IMR-90 (cell line): ENCODE data around the gene BAIAP2L1. TPM values are rescaled to one million over a fixed set of nuclear protein-coding genes. Genes with fewer than 3 reads are reported as not detected.
"Not testable (repeated sequence)": the region's sequence is repeated elsewhere in the genome, so short reads cannot be mapped to it uniquely, and the experiment has no call there.

Experiments
- ATAC-seq: fragments of 200-7000 bp; cut with Tn5 transposase; 2 replicates; pipeline ENCODE4 v1.9.1; 2020; ENCODE audit warnings: low read depth, mild to moderate bottlenecking, moderate library complexity
- BruUV-seq: library from RNA; stranded (reverse); fragments of 400-500 nt; replicated peaks from 2 replicates; lab custom pipeline; 2021; lab: Mats Ljungman, UMichigan
- CTCF ChIA-PET: fragments of 300-600 bp; formaldehyde crosslinking; extraction: SDS; loops from one replicate; lab custom pipeline; 2021; ENCODE audit warnings: antibody characterized with exemption; lab: Yijun Ruan, JAX
- POLR2A ChIA-PET: fragments of 300-600 bp; sonication (Branson Sonifier 250); formaldehyde crosslinking; loops from one replicate; lab custom pipeline; 2022; ENCODE audit warnings: antibody characterized with exemption; ENCODE audit not compliant: unreplicated experiment; lab: Charles Lee
- DNase-seq: peaks from one replicate; pipeline ENCODE4 v3.0.0; 2013
- H2AFZ ChIP-seq: replicated peaks from 2 replicates; pipeline ENCODE3; 2013; ENCODE audit warnings: low read length, mild to moderate bottlenecking; ENCODE audit not compliant: poor library complexity
- H2AK5ac ChIP-seq: 2 replicates; pipeline ENCODE4 v1.6.1; 2013; ENCODE audit warnings: low read depth, low read length, inconsistent platforms
- H2AK9ac ChIP-seq: replicated peaks from 2 replicates; pipeline ENCODE3; 2013; ENCODE audit warnings: mild to moderate bottlenecking, low read depth, low read length, moderate library complexity; ENCODE audit not compliant: poor library complexity
- H2BK120ac ChIP-seq: 2 replicates; pipeline ENCODE4 v1.6.1; 2013; ENCODE audit warnings: low read depth, low read length, inconsistent platforms
- H2BK15ac ChIP-seq: 3 replicates; pipeline ENCODE4 v1.6.1; 2013; ENCODE audit warnings: low read depth, low read length, inconsistent platforms
- H2BK20ac ChIP-seq: 2 replicates; pipeline ENCODE4 v1.6.1; 2013; ENCODE audit warnings: low read depth, mild to moderate bottlenecking, inconsistent platforms, low read length, moderate library complexity
- H2BK5ac ChIP-seq: 2 replicates; pipeline ENCODE4 v1.6.1; 2013; ENCODE audit warnings: mild to moderate bottlenecking, low read depth, low read length, inconsistent platforms; ENCODE audit not compliant: poor library complexity, severe bottlenecking
- H3K14ac ChIP-seq: replicated peaks from 2 replicates; pipeline ENCODE4 v1.6.1; 2013; ENCODE audit warnings: low read depth, low read length, inconsistent platforms
- H3K18ac ChIP-seq: 2 replicates; pipeline ENCODE4 v1.6.1; 2013; ENCODE audit warnings: low read depth, low read length, control low read depth
- H3K23ac ChIP-seq: 2 replicates; pipeline ENCODE4 v1.6.1; 2013; ENCODE audit warnings: low read depth, low read length, inconsistent platforms
- H3K27ac ChIP-seq: 2 replicates; pipeline ENCODE4 v1.5.1; 2013; ENCODE audit warnings: mild to moderate bottlenecking, control low read depth, low read length; ENCODE audit not compliant: insufficient read depth
- H3K27me3 ChIP-seq: 2 replicates; pipeline ENCODE4 v1.6.1; 2013; ENCODE audit warnings: low read length; ENCODE audit not compliant: control insufficient read depth, insufficient read depth
- H3K36me3 ChIP-seq: 2 replicates; pipeline ENCODE4 v1.6.1; 2013; ENCODE audit warnings: low read length, mixed read lengths; ENCODE audit not compliant: control insufficient read depth, insufficient read depth
- H3K4ac ChIP-seq: 2 replicates; pipeline ENCODE4 v1.6.1; 2013; ENCODE audit warnings: low read depth, low read length, inconsistent platforms
- H3K4me1 ChIP-seq: 2 replicates; pipeline ENCODE4 v1.6.1; 2013; ENCODE audit warnings: low read length, mixed read lengths; ENCODE audit not compliant: control insufficient read depth, insufficient read depth
- H3K4me2 ChIP-seq: 2 replicates; pipeline ENCODE4 v1.6.1; 2013; ENCODE audit warnings: low read depth, mild to moderate bottlenecking, control low read depth, low read length, moderate library complexity
- H3K4me3 ChIP-seq: 2 replicates; pipeline ENCODE4 v1.5.1; 2013; ENCODE audit warnings: low read depth, mild to moderate bottlenecking, control low read depth, low read length, moderate library complexity; ENCODE audit not compliant: insufficient read depth
- H3K56ac ChIP-seq: 2 replicates; pipeline ENCODE4 v1.6.1; 2013; ENCODE audit warnings: low read length, inconsistent platforms; ENCODE audit not compliant: insufficient read depth; ENCODE audit errors: extremely low read depth
- H3K79me1 ChIP-seq, 2 experiments: 2 replicates each; pipeline ENCODE4 v1.6.1; 2013; ENCODE audit warnings: low read length in 2 of 2, inconsistent platforms in 1 of 2, low read depth in 1 of 2
- H3K9ac ChIP-seq: 2 replicates; pipeline ENCODE4 v1.6.1; 2013; ENCODE audit warnings: low read depth, low read length, control low read depth
- H3K9me1 ChIP-seq: 2 replicates; pipeline ENCODE4 v1.6.1; 2013; ENCODE audit warnings: low read length, inconsistent platforms; ENCODE audit not compliant: insufficient read depth
- H3K9me3 ChIP-seq: 2 replicates; pipeline ENCODE4 v1.6.1; 2013; ENCODE audit warnings: low read length; ENCODE audit not compliant: control insufficient read depth, insufficient read depth
- H4K20me1 ChIP-seq: 2 replicates; pipeline ENCODE4 v1.6.1; 2013; ENCODE audit warnings: low read length, inconsistent platforms; ENCODE audit not compliant: insufficient read depth
- H4K5ac ChIP-seq: 2 replicates; pipeline ENCODE4 v1.6.1; 2013; ENCODE audit warnings: mild to moderate bottlenecking, low read depth, low read length, control low read depth
- H4K8ac ChIP-seq, 2 experiments: 2 replicates each; pipeline ENCODE4 v1.6.1; 2013; ENCODE audit warnings: low read depth in 2 of 2, low read length in 2 of 2, control low read depth in 1 of 2, inconsistent platforms in 1 of 2
- H4K91ac ChIP-seq: 2 replicates; pipeline ENCODE4 v1.6.1; 2013; ENCODE audit warnings: low read depth, low read length, inconsistent platforms; ENCODE audit not compliant: insufficient read depth
- WGBS, 2 experiments: methylation state at CpG; one replicate each; pipeline versions ENCODE4 v1.1.5 to v1.1.7; 2013; ENCODE audit warnings: missing lambda C conversion rate in 2 of 2; ENCODE audit not compliant: insufficient read length in 1 of 2; ENCODE audit errors: extremely low coverage in 2 of 2; 5-methylcytosine and 5-hydroxymethylcytosine counted together
- dilution Hi-C: fragments of 300-500 bp; cut with HindIII; formaldehyde crosslinking; loops from one replicate; pipeline ENCODE4 v1.14.3; 2018; ENCODE audit warnings: low sequenced_read_pairs; ENCODE audit not compliant: unreplicated experiment
- in situ Hi-C: fragments of 300-500 bp; cut with MboI; formaldehyde crosslinking; loops from 3 replicates; pipeline ENCODE4 v1.14.3; 2019; ENCODE audit warnings: low sequenced_read_pairs, inconsistent platforms, mixed read lengths
- intact Hi-C: fragments of 100-400 bp; cut with micrococcal nuclease; formaldehyde crosslinking; loops from 2 replicates; pipeline ENCODE4 v1.10.0; 2022
- polyA plus RNA-seq, 3 experiments: library from polyadenylated mRNA; depleted of rRNA; stranded (reverse); fragments of >200 nt; gene quantifications; 2 replicates each; pipeline ENCODE4 v1.2.3, GENCODE V29; 2012; ENCODE audit warnings: low replicate concordance in 1 of 3
- total RNA-seq: library from RNA; depleted of rRNA; stranded (reverse); fragments of >200 nt; gene quantifications from 2 replicates; pipeline ENCODE4 v1.2.3, GENCODE V29; 2012

BAIAP2L1 gene
- total and polyA plus RNA-seq, 2 of the 4 experiments (the other 2 are of a cell fraction): 2.2 to 6.0 TPM

DNA sequence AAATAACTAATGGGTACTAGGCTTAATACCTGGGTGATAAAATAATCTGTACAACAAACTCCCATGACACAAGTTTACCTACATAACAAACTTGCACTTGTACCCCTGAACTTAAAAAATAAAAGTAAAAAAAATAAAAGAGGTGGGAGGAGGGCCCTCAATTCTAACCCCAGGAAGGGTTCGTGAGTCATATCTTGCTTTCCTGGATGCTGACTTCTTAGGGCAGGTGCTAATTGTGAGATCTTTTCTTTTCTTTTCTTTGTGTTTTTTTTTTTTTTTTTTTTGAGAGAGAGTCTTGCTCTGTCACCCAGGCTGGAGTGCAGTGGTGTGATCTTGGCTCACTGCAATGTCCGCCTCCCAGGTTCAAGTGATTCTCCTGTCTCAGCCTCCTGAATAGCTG, 40.1 kb upstream of the BAIAP2L1 start:
- H4K8ac ChIP-seq, CTCF ChIA-PET, intact Hi-C loops, H3K9ac ChIP-seq, BruUV-seq, H3K23ac ChIP-seq, H2BK20ac ChIP-seq, POLR2A ChIA-PET, H3K36me3 ChIP-seq, H4K5ac ChIP-seq, H3K4me2 ChIP-seq, H4K91ac ChIP-seq, DNase-seq, H4K20me1 ChIP-seq, dilution Hi-C loops, H3K56ac ChIP-seq, H2AK9ac ChIP-seq, H3K4ac ChIP-seq, H3K27me3 ChIP-seq, H2BK120ac ChIP-seq, H3K79me1 ChIP-seq, H3K9me1 ChIP-seq, H2AFZ ChIP-seq, H3K9me3 ChIP-seq, H3K14ac ChIP-seq, H2BK5ac ChIP-seq, H3K27ac ChIP-seq, H2AK5ac ChIP-seq, H3K4me3 ChIP-seq, ATAC-seq, H3K18ac ChIP-seq, in situ Hi-C loops, H3K4me1 ChIP-seq, H2BK15ac ChIP-seq: not testable (repeated sequence)
- WGBS, 2 experiments: no CpG with 5 or more reads among the region's 2 CpGs
